Measurements from ENCODE around the gene MICU2.

Gene MICU2, protein sequence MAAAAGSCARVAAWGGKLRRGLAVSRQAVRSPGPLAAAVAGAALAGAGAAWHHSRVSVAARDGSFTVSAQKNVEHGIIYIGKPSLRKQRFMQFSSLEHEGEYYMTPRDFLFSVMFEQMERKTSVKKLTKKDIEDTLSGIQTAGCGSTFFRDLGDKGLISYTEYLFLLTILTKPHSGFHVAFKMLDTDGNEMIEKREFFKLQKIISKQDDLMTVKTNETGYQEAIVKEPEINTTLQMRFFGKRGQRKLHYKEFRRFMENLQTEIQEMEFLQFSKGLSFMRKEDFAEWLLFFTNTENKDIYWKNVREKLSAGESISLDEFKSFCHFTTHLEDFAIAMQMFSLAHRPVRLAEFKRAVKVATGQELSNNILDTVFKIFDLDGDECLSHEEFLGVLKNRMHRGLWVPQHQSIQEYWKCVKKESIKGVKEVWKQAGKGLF

GRCh38 chr13:21603531-21604448 lies at the start of gene MICU2:
Gene MICU2 (minus strand): TSS chr13:21604170. CDS start chr13:21604148, 22 bp downstream.
- peak; percentile 85 for FAIRE-seq
- peak; percentile 87 for DNase-seq (ENCODE audit: insufficient read length, low spot score)

GRCh38 chr13:21641629-21642028 lies 37.7 kb upstream of the MICU2 start:
- FAIRE-seq (no peak), DNase-seq (ENCODE audit: insufficient read length, low spot score) (no peak)

DNA sequence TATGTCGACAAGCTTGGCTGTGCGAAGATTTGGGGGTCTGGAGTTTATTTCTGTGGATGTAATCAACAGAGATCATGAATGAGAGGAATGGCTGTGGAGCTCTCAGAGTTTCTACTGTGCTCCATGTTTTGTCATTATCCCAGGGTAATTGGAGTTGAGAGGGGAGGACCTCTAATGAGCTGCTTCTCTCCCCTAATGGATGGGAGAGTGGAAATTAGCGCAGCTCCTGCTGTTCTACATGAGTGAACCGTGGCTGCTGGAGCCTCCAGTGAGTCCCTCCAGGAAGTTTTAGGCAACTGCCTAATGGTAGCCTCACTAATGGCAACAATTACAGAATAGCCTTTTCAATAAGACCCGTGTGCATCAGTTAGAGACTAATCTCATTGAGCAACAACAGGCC lies 35.6 kb upstream of the MICU2 start:
- DNase-seq (ENCODE audit: insufficient read length, low spot score) (no peak), FAIRE-seq (no peak)

GRCh38 chr13:21638319-21639282 lies 34.6 kb upstream of the MICU2 start:
- FAIRE-seq (no peak), DNase-seq (ENCODE audit: insufficient read length, low spot score) (peak; percentile 9)

GRCh38 chr13:21637296-21637695 lies 33.3 kb upstream of the MICU2 start:
- DNase-seq (ENCODE audit: insufficient read length, low spot score) (peak; percentile 21), FAIRE-seq (no peak)

GRCh38 chr13:21636656-21637055 lies 32.7 kb upstream of the MICU2 start:
- FAIRE-seq: no peak

DNA sequence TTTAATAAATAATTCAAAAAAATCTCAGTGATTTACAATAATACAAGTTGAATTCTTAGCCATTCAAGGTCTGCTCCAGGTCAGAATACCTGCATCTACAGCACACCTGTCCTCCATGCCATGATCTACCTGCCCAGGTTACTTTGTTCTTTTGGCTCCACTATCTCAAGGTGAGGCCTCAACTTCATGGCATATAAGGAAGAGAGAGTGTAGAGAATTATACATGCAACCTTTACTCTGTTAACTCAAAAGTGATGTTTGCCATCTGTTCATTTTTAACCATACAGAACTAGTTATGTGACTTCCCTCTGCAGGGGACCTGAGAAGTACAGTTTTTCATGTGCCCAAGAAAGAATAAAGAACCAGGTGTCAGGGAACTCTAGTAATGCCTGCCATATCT lies 28.2 kb upstream of the MICU2 start:
- FAIRE-seq: no peak
- DNase-seq (ENCODE audit: insufficient read length, low spot score): no peak

More at GRCh38 chr13:21636656-21637055, 32.7 kb upstream of the MICU2 start:
- no peak for DNase-seq (ENCODE audit: insufficient read length, low spot score)

DNA sequence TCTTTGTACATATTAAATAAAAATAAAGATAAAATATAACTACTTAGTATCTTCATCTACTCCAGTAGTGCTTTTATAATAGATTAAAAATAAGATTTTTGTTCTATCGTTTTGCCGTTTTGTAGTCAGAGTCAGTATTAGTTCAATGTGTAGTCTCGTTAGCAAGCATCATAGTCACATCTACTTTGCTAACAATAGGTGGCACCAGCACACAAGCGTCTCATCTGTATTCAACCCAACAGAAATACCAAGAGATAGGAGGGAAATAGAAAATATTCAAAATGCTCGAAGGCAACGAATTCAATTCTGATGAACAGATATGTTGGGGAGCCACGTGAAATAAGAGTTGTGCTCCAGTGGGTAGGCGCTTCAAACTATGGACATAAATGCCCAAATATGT lies 21.4 kb upstream of the MICU2 start:
- DNase-seq (ENCODE audit: insufficient read length, low spot score): peak; percentile 41

DNA sequence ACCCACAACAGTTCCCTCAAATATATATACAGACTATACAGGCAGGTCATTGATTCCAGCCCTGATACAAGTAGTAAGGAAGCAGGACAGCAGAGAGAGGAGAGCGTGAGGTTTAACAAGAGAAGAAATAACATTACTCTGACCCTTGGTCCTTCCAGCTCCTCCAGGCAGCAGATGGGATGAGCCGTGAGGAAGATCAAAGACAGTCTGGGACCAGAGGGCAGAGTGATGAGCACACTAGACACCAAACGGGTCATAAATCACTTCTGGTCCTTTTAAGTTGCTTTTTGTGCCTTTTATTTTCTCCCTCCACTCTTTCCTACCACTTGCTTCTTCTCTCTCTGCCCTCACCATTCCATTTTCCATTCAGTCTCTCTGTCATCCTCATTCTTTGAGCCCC lies 16.9 kb upstream of the MICU2 start:
- FAIRE-seq: no peak
- no peak for DNase-seq (ENCODE audit: insufficient read length, low spot score)

More for the DNA sequence above, 21.4 kb upstream of the MICU2 start:
- no peak for FAIRE-seq

- FAIRE-seq: no peak
Measured at GRCh38 chr13:21619633-21620220, 15.8 kb upstream of the MICU2 start.

GRCh38 chr13:21616880-21617279 lies 12.9 kb upstream of the MICU2 start:
- no peak for FAIRE-seq

More at GRCh38 chr13:21619633-21620220, 15.8 kb upstream of the MICU2 start:
- DNase-seq (ENCODE audit: insufficient read length, low spot score): no peak

GRCh38 chr13:21616205-21616866 lies 12.4 kb upstream of the MICU2 start:
- DNase-seq (ENCODE audit: insufficient read length, low spot score): no peak
- no peak for FAIRE-seq

More at GRCh38 chr13:21616880-21617279, 12.9 kb upstream of the MICU2 start:
- DNase-seq (ENCODE audit: insufficient read length, low spot score): no peak

DNA sequence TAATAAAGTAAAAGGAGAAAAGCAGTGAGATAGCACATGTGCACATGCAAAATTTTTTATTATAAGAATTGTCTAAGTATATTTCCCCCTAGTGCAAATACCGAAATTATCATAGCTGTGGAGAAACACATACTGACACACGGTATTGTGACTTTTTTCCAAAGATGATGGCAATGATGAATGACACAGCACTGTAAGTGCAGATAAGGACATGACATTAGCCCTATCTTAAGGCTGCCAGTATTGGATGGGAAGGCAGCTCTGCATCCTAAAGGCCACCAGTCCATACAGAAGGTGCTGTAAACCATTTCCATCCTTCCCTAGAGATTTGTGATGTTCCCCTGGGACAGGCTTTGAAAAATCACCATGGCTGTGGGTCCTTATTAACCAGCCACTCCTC lies 11.5 kb upstream of the MICU2 start:
- DNase-seq (ENCODE audit: insufficient read length, low spot score): no peak
- FAIRE-seq: no peak

DNA sequence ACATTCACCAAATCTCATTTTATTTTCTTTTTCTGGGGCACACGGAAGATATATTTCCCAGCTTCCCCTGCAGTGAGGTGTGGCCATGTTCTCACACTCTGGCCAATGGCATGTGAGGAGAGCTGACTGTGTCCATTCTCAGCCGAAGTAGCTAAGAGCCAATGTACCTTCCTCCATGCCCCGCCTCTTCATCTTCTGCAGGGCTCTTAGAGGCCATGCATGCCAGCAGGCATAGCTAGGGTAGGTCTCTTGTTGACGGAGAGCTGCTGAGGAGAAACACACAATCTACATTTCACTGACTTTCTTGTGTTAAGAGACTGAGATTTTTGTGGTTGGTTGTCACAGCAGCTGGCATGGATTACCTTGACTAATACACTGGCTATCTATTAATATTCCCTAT lies 9.8 kb upstream of the MICU2 start:
- FAIRE-seq: no peak

GRCh38 chr13:21611385-21611784 lies 7.4 kb upstream of the MICU2 start:
- FAIRE-seq (no peak), DNase-seq (ENCODE audit: insufficient read length, low spot score) (no peak)

More for the DNA sequence above, 9.8 kb upstream of the MICU2 start:
- DNase-seq (ENCODE audit: insufficient read length, low spot score): no peak

- no peak for FAIRE-seq
Measured at GRCh38 chr13:21610687-21611086, 6.7 kb upstream of the MICU2 start.

GRCh38 chr13:21608961-21609360 lies 5.0 kb upstream of the MICU2 start:
- FAIRE-seq: no peak
- DNase-seq (ENCODE audit: insufficient read length, low spot score): no peak

More at GRCh38 chr13:21610687-21611086, 6.7 kb upstream of the MICU2 start:
- no peak for DNase-seq (ENCODE audit: insufficient read length, low spot score)

GRCh38 chr13:21606796-21607195 lies 2.8 kb upstream of the MICU2 start:
- no peak for DNase-seq (ENCODE audit: insufficient read length, low spot score)
- FAIRE-seq: no peak

DNA sequence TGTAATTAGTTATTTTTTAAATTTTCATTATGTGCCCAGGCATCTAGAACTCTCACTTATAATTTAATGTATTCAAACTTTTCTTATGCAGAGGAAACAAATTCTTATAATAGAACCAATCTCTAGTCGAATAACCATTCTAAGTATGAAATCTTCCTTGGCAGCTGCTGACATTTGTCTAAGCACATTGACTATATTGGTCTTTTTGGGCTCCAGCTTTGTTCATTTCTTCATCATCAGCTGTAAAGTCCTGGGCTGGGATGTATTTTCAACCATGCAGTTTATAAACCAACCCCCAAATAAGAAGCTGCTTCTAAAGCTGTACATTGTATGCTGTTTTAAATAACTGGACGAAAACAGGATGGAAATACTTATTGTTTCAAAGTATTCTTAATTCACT lies 2.3 kb upstream of the MICU2 start:
- DNase-seq (ENCODE audit: insufficient read length, low spot score) (no peak), FAIRE-seq (no peak)

All from HTR-8/SVneo (cell line).